ENCODE measurements around the gene SNX20.

Gene SNX20

GRCh38 chr16:50706250-50706649 lies 25.1 kb upstream of the SNX20 start:
- DNase-seq = no peak
- in situ Hi-C loops (cut with MboI; ENCODE audit: low pct_unique_long_range_greater_than_20kb, low sequenced_read_pairs) = no loop called here

GRCh38 chr16:50705436-50706110 lies 24.5 kb upstream of the SNX20 start:
- in situ Hi-C loops (cut with MboI; ENCODE audit: low pct_unique_long_range_greater_than_20kb, low sequenced_read_pairs) = no loop called here
- DNase-seq = no peak

- in situ Hi-C loops (cut with MboI; ENCODE audit: low pct_unique_long_range_greater_than_20kb, low sequenced_read_pairs) = no loop called here
- DNase-seq = no peak
These were observed 23.1 kb upstream of the SNX20 start for GRCh38 chr16:50704245-50704644.

GRCh38 chr16:50702725-50703124 lies 21.6 kb upstream of the SNX20 start:
- in situ Hi-C loops (cut with MboI; ENCODE audit: low pct_unique_long_range_greater_than_20kb, low sequenced_read_pairs) = no loop called here
- no peak for DNase-seq

- in situ Hi-C loops (cut with MboI; ENCODE audit: low pct_unique_long_range_greater_than_20kb, low sequenced_read_pairs) = no loop called here
These were observed 18.4 kb upstream of the SNX20 start for GRCh38 chr16:50699326-50700159.

GRCh38 chr16:50697881-50698767 lies 17.0 kb upstream of the SNX20 start:
- in situ Hi-C loops (cut with MboI; ENCODE audit: low pct_unique_long_range_greater_than_20kb, low sequenced_read_pairs) = no loop called here
- no peak for DNase-seq

More at GRCh38 chr16:50699326-50700159, 18.4 kb upstream of the SNX20 start:
- DNase-seq = no peak

GRCh38 chr16:50697421-50697715 lies 16.3 kb upstream of the SNX20 start:
- no peak for DNase-seq
- in situ Hi-C loops (cut with MboI; ENCODE audit: low pct_unique_long_range_greater_than_20kb, low sequenced_read_pairs) = no loop called here

- peak; percentile 77 for DNase-seq
- in situ Hi-C loops (cut with MboI; ENCODE audit: low pct_unique_long_range_greater_than_20kb, low sequenced_read_pairs) = no loop called here
These were observed 15.7 kb upstream of the SNX20 start for GRCh38 chr16:50696575-50697420.

- DNase-seq = no peak
- in situ Hi-C loops (cut with MboI; ENCODE audit: low pct_unique_long_range_greater_than_20kb, low sequenced_read_pairs) = no loop called here
These were observed 15.0 kb upstream of the SNX20 start for GRCh38 chr16:50696126-50696525.

GRCh38 chr16:50695017-50696000 lies 14.2 kb upstream of the SNX20 start:
- DNase-seq = peak; percentile 59
- in situ Hi-C loops (cut with MboI; ENCODE audit: low pct_unique_long_range_greater_than_20kb, low sequenced_read_pairs) = no loop called here

- no peak for DNase-seq
- in situ Hi-C loops (cut with MboI; ENCODE audit: low pct_unique_long_range_greater_than_20kb, low sequenced_read_pairs) = no loop called here
These were observed 13.1 kb upstream of the SNX20 start for GRCh38 chr16:50694206-50694605.

GRCh38 chr16:50692999-50693781 lies 12.1 kb upstream of the SNX20 start, which contains the start of gene NOD2:
TSS of gene NOD2 (plus strand) at chr16:50693606. CDS start at chr16:50699496, 5,890 bp downstream.
- in situ Hi-C loops (cut with MboI; ENCODE audit: low pct_unique_long_range_greater_than_20kb, low sequenced_read_pairs) = no loop called here
- DNase-seq = no peak

GRCh38 chr16:50692644-50692998 lies 11.5 kb upstream of the SNX20 start:
- DNase-seq = no peak
- in situ Hi-C loops (cut with MboI; ENCODE audit: low pct_unique_long_range_greater_than_20kb, low sequenced_read_pairs) = no loop called here

GRCh38 chr16:50690177-50690576 lies 9.1 kb upstream of the SNX20 start:
- no peak for DNase-seq
- in situ Hi-C loops (cut with MboI; ENCODE audit: low pct_unique_long_range_greater_than_20kb, low sequenced_read_pairs) = no loop called here

- in situ Hi-C loops (cut with MboI; ENCODE audit: low pct_unique_long_range_greater_than_20kb, low sequenced_read_pairs) = no loop called here
- DNase-seq = no peak
These were observed 7.8 kb upstream of the SNX20 start for GRCh38 chr16:50688867-50689266.

GRCh38 chr16:50688083-50688482 lies 7.0 kb upstream of the SNX20 start:
- no peak for DNase-seq
- in situ Hi-C loops (cut with MboI; ENCODE audit: low pct_unique_long_range_greater_than_20kb, low sequenced_read_pairs) = no loop called here

GRCh38 chr16:50685462-50686063 lies 4.5 kb upstream of the SNX20 start:
- in situ Hi-C loops (cut with MboI; ENCODE audit: low pct_unique_long_range_greater_than_20kb, low sequenced_read_pairs) = no loop called here
- no peak for DNase-seq
